ENCODE results near the gene CD40.

The CD40 gene

DNA sequence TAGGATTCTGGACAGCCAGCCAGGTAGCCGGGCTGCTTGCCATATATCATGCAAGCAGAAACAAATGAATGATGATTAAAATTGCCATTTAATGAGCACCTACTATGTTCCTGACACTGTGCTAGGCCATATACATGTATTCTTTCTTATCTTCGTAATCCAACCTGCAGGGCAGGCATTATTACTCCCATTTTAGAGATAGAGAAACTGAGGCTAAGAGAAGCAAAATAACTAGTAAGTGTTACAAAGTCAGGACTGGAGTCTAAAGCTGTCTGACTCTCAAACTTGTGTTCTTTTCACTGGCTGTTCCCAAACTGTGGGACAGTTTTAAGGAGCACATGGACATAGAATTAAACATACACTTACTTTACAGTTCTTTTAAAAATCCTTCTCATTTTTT is 2.0 kb downstream of the CD40 start:
- H3K27ac ChIP-seq, result peak overlapping the region in 3 of 21 experiments; percentile 12 to 49 (median 24)
- no peak overlapping the region for H3K4me3 ChIP-seq

DNA sequence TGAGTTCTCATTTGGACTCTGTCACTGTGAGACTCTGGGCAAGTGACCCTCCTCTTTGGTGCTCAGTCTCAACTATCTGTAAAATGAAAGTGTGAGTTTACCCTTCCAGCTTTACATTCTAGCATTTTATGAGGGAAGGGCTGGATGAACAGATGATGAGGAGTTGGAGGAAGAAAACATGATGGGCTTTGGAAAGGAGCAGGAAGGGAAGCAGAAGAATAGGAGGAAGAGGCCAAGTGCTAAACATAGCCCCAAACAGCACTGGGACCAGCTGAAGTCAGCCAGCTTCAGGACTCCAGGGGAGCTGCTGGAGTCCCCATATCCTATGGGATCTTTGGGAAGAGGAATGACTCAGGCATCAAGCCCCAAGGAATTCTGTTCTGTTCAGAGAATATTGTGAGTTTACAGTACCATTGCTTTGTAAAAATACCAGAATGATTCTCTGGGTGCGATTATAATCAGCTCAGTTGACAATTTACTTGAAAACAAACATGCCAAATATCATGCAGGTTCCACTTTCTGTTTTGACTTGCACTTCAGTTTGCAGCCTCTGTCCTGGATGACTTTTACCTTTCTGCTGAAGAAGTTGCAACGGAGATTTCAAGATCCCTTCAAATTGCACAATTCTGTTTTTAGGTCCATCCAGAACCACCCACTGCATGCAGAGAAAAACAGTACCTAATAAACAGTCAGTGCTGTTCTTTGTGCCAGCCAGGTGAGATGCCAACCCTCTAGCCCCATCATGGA is 3.2 kb downstream of the CD40 start:
- Histone ChIP-seq H3K27ac (peak overlapping the region in 3 of 21 experiments; percentile 8 to 49 (median 40)), H3K4me3 (no peak overlapping the region)

DNA sequence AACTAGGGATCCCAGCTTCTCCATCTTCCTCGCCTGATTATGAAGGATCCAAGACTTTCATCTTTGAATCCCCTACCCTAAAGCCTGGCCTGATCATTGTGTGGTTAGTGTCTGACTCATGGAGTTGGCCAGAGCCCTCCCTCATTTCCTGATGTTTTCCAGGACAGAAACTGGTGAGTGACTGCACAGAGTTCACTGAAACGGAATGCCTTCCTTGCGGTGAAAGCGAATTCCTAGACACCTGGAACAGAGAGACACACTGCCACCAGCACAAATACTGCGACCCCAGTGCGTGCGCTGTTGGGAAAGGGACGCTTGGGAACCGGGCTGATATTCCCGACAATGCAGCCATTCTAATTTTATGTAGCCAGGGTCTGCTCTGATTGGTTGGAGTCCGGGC is 4.0 kb downstream of the CD40 start:
- peak overlapping the region in 2 of 21 experiments; percentile 8 to 49 for H3K27ac ChIP-seq
- no peak overlapping the region for H3K4me3 ChIP-seq

GRCh38 chr20:46122516-46123481 is 4.7 kb downstream of the CD40 start:
- Histone ChIP-seq H3K27ac (no peak overlapping the region), H3K4me3 (no peak overlapping the region)

GRCh38 chr20:46123482-46124245 is 5.5 kb downstream of the CD40 start:
- no peak overlapping the region for H3K4me3 ChIP-seq
- H3K27ac ChIP-seq, result no peak overlapping the region

DNA sequence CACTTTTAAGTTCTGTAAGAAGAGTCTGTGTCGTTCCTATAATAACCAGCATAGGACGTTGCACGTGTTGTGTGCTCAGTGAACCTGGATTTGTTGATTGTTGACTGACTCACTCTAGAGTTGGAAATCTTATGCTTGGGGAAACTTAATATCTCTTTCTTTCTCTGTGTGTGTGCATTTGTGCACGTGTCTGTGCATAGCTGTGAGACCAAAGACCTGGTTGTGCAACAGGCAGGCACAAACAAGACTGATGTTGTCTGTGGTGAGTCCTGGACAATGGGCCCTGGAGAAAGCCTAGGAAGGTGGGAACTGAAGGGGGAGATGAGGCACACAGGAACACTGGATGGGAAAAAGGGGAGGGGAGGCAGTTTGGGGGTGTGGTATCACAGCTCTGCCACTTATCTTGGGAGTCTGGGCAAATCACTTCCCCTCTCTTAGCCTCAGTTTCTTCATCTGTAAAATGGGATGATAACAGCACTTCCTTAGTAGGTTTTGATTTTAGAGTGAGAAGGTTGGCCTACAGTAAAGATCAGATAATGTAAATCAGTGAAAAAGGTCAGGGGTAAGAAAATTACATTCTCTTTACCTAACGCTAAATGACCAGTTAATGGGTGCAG is 8.4 kb downstream of the CD40 start:
- H3K27ac ChIP-seq, result no peak overlapping the region

GRCh38 chr20:46127396-46128010 is 9.4 kb downstream of the CD40 start:
- no peak overlapping the region for H3K27ac ChIP-seq
- no peak overlapping the region for H3K4me3 ChIP-seq

More for the DNA sequence above, 8.4 kb downstream of the CD40 start:
- H3K4me3 ChIP-seq, result no peak overlapping the region

GRCh38 chr20:46128310-46129151 is 10.4 kb downstream of the CD40 start:
- Histone ChIP-seq H3K27ac (no peak overlapping the region), H3K4me3 (no peak overlapping the region)

DNA sequence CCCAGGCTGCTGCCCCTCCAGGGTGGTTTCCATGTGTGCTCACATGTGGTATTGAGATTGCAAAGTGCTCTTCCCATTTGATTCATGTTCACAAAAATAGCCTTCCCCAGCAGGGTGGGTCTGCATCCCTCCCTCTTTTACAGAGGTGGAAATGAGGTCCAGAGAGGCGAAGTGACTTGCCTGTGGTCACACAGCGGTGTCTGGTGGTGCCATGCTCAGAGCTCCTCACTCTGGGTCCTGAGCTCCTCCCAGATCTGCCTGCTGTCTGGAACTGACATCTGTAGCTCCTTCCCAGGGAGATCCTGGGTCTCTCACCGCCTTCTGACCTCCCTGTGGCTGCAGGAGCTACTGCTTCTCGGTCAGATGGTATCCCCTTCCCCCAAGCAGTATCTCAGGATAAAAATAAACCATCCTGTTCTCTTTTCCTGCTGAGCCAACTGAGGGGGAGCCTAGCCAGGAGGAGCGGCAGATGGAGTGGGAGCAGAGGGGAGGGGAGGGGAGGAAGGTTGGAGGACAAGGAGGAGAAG is 11.9 kb downstream of the CD40 start:
- H3K4me3 ChIP-seq, result no peak overlapping the region
- H3K27ac ChIP-seq, result no peak overlapping the region

GRCh38 chr20:46130534-46130933 is 12.4 kb downstream of the CD40 start:
- Histone ChIP-seq H3K4me3 (no peak overlapping the region), H3K27ac (no peak overlapping the region)

DNA sequence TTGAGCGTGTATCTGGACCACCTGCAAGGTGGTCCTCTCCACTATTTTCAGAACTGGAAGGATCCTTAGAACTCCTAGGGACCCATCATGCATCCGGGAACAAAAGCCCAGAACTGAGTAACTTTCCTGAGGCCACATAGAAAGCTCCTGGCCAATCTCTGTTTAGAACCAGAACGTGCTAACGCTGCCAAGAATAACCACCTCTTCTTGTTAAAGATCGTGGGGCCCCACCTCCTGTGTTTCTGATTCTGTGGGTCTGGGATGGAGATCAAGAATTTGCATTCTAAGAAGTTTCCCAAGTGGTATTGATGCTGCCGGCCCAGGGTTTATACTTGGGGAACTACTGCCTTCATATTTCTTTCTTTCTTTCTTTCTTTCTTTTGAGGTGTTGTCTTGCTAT is 13.3 kb downstream of the CD40 start:
- no peak overlapping the region for H3K4me3 ChIP-seq
- H3K27ac ChIP-seq, result no peak overlapping the region

DNA sequence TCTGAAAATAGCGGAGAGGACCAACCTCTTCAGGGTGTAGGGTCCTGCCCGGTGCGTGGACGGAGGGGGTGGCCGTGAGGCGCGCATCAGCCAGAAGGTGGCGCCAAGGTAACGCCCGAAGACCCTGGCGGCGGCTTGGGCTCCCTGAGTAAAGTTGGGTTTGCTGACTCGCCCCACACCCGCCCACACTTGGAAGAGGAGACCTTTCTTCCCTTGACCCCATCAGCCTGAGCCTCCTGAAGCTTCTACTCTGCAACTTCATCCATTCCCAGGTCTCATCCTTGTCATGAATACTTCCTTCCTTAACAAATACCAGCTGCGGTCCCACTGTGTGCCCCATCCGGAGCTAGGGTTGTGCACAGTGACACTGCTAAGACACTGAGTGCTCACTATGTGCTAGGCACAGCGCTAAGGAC is 14.6 kb downstream of the CD40 start:
- Histone ChIP-seq H3K27ac (no peak overlapping the region), H3K4me3 (no peak overlapping the region)

- Histone ChIP-seq H3K4me3 (no peak overlapping the region), H3K27ac (no peak overlapping the region)
Measured at GRCh38 chr20:46133886-46134654, 16.0 kb downstream of the CD40 start.

- H3K27ac ChIP-seq, result no peak overlapping the region
- H3K4me3 ChIP-seq, result no peak overlapping the region
Measured at GRCh38 chr20:46134716-46135115, 16.6 kb downstream of the CD40 start.

GRCh38 chr20:46135856-46136633 is 17.9 kb downstream of the CD40 start:
- no peak overlapping the region for H3K27ac ChIP-seq
- H3K4me3 ChIP-seq, result no peak overlapping the region

DNA sequence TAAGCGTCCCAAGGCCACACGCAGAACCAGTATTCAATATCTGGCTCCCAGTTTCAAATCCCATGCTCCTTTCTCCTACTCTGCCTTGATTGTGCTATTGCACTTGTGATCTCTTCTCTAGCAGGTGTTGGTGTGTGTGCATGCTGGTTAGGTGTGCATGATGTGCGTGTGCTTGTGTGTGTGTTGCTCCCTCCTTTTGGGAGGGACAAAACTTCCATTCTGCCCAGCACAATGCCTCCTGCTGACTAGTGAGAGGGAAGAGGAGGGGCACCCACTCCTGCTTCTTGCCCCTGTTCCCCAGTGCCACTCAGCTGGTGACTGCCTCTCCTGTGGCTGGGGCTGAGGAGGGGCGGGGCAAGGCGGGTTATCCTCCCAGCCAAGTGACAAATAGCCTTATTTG is 19.7 kb downstream of the CD40 start:
- Histone ChIP-seq H3K27ac (no peak overlapping the region), H3K4me3 (no peak overlapping the region)

Data from skin epidermis (tissue), 12 donors.